Stimulated activated naive B cell treated with anti-CD40 and anti-IgM and Interleukin-4, amounts not matched to agents 10 μg/mL and 1 μg/mL and 100 μg/mL, for 72 hours (primary cell): ENCODE results near the gene IFNA1.
A peak's percentile ranks its signal among the peaks of the same experiment; 100 is the strongest.

ENCODE experiments used
- ATAC-seq, 2 donors: fragments of 150-1000 bp; cut with Tn5 transposase; replicated peaks; 2 replicates each; pipeline ENCODE4 v1.10.0; 2021; ENCODE audit warnings: moderate library complexity in 1 of 2
- DNase-seq: peaks from one replicate; pipeline ENCODE4 v3.0.0; 2021
- H3K27ac Mint-ChIP-seq: one replicate; pipeline ENCODE4 v1.8.0; 2022; ENCODE audit warnings: mild to moderate bottlenecking, mixed read lengths
- H3K27me3 Mint-ChIP-seq, 2 donors: one replicate each; pipeline ENCODE4 v1.8.0; 2022; ENCODE audit warnings: mixed read lengths in 2 of 2
- H3K36me3 Mint-ChIP-seq, 2 donors: one replicate each; pipeline ENCODE4 v1.8.0; 2022; ENCODE audit warnings: mixed read lengths in 2 of 2, mild to moderate bottlenecking in 1 of 2
- H3K4me1 Mint-ChIP-seq, 2 donors: one replicate each; pipeline ENCODE4 v1.8.0; 2022; ENCODE audit warnings: mixed read lengths in 2 of 2, mild to moderate bottlenecking in 1 of 2
- H3K4me3 Mint-ChIP-seq, 2 donors: one replicate each; pipeline ENCODE4 v1.8.0; 2022; ENCODE audit warnings: mild to moderate bottlenecking in 2 of 2, mixed read lengths in 2 of 2, moderate library complexity in 1 of 2
- H3K9me3 Mint-ChIP-seq, 2 donors: one replicate each; pipeline ENCODE4 v1.8.0; 2022; ENCODE audit warnings: mixed read lengths in 2 of 2, mild to moderate bottlenecking in 1 of 2

Gene IFNA1

GRCh38 chr9:21440139-21440538, at the start of gene IFNA1:
Gene IFNA1 (plus strand): TSS chr9:21440439. CDS start chr9:21440508, 69 bp downstream.
- DNase-seq = no peak

GRCh38 chr9:21392270-21392669, 48.0 kb upstream of the IFNA1 start:
- Mint-ChIP-seq H3K4me1 (peaks cover 6 to 14% of the 10 kb centered on the region in 2 donors), H3K27ac (no peak overlapping the region), H3K36me3 (no peaks in the 10 kb centered on the region), H3K4me3 (no peak overlapping the region), H3K9me3 (no peaks in the 10 kb centered on the region), H3K27me3 (peaks cover 62 to 81% of the 10 kb centered on the region in 2 donors)
- ATAC-seq (peak; percentile 88 to 97), DNase-seq (no peak)

More at GRCh38 chr9:21440139-21440538, at the start of gene IFNA1:
- ATAC-seq = no peak
- Mint-ChIP-seq H3K4me1 (peaks cover 0 to 7% of the 10 kb centered on the region in 2 donors), H3K9me3 (no peaks in the 10 kb centered on the region), H3K27ac (no peak within 1 kb of the TSS), H3K36me3 (no peaks in the 10 kb centered on the region), H3K27me3 (peaks cover 26 to 33% of the 10 kb centered on the region in 2 donors), H3K4me3 (no peak within 1 kb of the TSS)

GRCh38 chr9:21395778-21396717, 44.2 kb upstream of the IFNA1 start:
- Mint-ChIP-seq H3K4me1 (peaks cover 9 to 20% of the 10 kb centered on the region in 2 donors), H3K36me3 (no peaks in the 10 kb centered on the region), H3K9me3 (no peaks in the 10 kb centered on the region), H3K27me3 (peaks cover 56 to 81% of the 10 kb centered on the region in 2 donors), H3K4me3 (peak overlapping the region; percentile 53 to 74), H3K27ac (peak overlapping the region; percentile 33)
- ATAC-seq = peak; percentile 73 to 75
- no peak for DNase-seq

- DNase-seq = no peak
- Mint-ChIP-seq H3K36me3 (no peaks in the 10 kb centered on the region), H3K4me3 (no peak overlapping the region), H3K4me1 (peaks cover 14 to 23% of the 10 kb centered on the region in 2 donors), H3K27me3 (peaks cover 55 to 76% of the 10 kb centered on the region in 2 donors), H3K9me3 (no peaks in the 10 kb centered on the region), H3K27ac (no peak overlapping the region)
- ATAC-seq = no peak
Measured at GRCh38 chr9:21398955-21399489, 41.2 kb upstream of the IFNA1 start.

GRCh38 chr9:21399956-21400355, 40.3 kb upstream of the IFNA1 start:
- Mint-ChIP-seq H3K36me3 (no peaks in the 10 kb centered on the region), H3K4me1 (peaks cover 14 to 23% of the 10 kb centered on the region in 2 donors), H3K27ac (no peak overlapping the region), H3K4me3 (no peak overlapping the region), H3K9me3 (no peaks in the 10 kb centered on the region), H3K27me3 (peaks cover 57 to 79% of the 10 kb centered on the region in 2 donors)
- ATAC-seq (no peak), DNase-seq (no peak)

GRCh38 chr9:21402386-21403251, 37.6 kb upstream of the IFNA1 start:
- H3K9me3 Mint-ChIP-seq = no peaks in the 10 kb centered on the region
- peaks cover 50 to 77% of the 10 kb centered on the region in 2 donors for H3K27me3 Mint-ChIP-seq
- DNase-seq (no peak), ATAC-seq (no peak)
- peak overlapping the region; percentile 52 to 69 for H3K4me3 Mint-ChIP-seq
- peaks cover 8 to 13% of the 10 kb centered on the region in 2 donors for H3K4me1 Mint-ChIP-seq
- no peaks in the 10 kb centered on the region for H3K36me3 Mint-ChIP-seq
- H3K27ac Mint-ChIP-seq = no peak overlapping the region

- Mint-ChIP-seq H3K4me1 (peaks cover 8 to 13% of the 10 kb centered on the region in 2 donors), H3K4me3 (no peak overlapping the region), H3K27ac (no peak overlapping the region), H3K36me3 (no peaks in the 10 kb centered on the region), H3K27me3 (peaks cover 41 to 66% of the 10 kb centered on the region in 2 donors), H3K9me3 (no peaks in the 10 kb centered on the region)
- DNase-seq (no peak), ATAC-seq (no peak)
Measured at GRCh38 chr9:21404146-21404545, 36.1 kb upstream of the IFNA1 start.

- Mint-ChIP-seq H3K4me1 (peaks cover 17 to 20% of the 10 kb centered on the region in 2 donors), H3K9me3 (no peaks in the 10 kb centered on the region), H3K36me3 (no peaks in the 10 kb centered on the region), H3K4me3 (no peak within 1 kb of the TSS), H3K27ac (no peak within 1 kb of the TSS), H3K27me3 (peaks cover 29 to 56% of the 10 kb centered on the region in 2 donors)
- DNase-seq (no peak), ATAC-seq (no peak)
Measured at GRCh38 chr9:21408817-21409216, 31.4 kb upstream of the IFNA1 start, which contains the start of gene IFNA8. Gene IFNA8 (plus strand): TSS chr9:21409117. CDS start chr9:21409177, 60 bp downstream.

- no peaks in the 10 kb centered on the region for H3K36me3 Mint-ChIP-seq
- no peak overlapping the region for H3K27ac Mint-ChIP-seq
- H3K9me3 Mint-ChIP-seq = no peaks in the 10 kb centered on the region
- H3K4me3 Mint-ChIP-seq = no peak overlapping the region
- peaks cover 35 to 63% of the 10 kb centered on the region in 2 donors for H3K27me3 Mint-ChIP-seq
- H3K4me1 Mint-ChIP-seq = peaks cover 17 to 26% of the 10 kb centered on the region in 2 donors
- ATAC-seq (peak; percentile 84 to 92), DNase-seq (no peak)
Measured at GRCh38 chr9:21412107-21412506, 28.1 kb upstream of the IFNA1 start.

- H3K9me3 Mint-ChIP-seq = no peaks in the 10 kb centered on the region
- H3K4me3 Mint-ChIP-seq = no peak overlapping the region
- DNase-seq (no peak), ATAC-seq (no peak)
- H3K4me1 Mint-ChIP-seq = peaks cover 17 to 26% of the 10 kb centered on the region in 2 donors
- H3K27me3 Mint-ChIP-seq = peaks cover 35 to 66% of the 10 kb centered on the region in 2 donors
- no peaks in the 10 kb centered on the region for H3K36me3 Mint-ChIP-seq
- no peak overlapping the region for H3K27ac Mint-ChIP-seq
Measured at GRCh38 chr9:21413151-21413550, 27.1 kb upstream of the IFNA1 start.

GRCh38 chr9:21413624-21414023, 26.6 kb upstream of the IFNA1 start:
- H3K4me3 Mint-ChIP-seq = no peak overlapping the region
- H3K9me3 Mint-ChIP-seq = no peaks in the 10 kb centered on the region
- peaks cover 17 to 26% of the 10 kb centered on the region in 2 donors for H3K4me1 Mint-ChIP-seq
- peak; percentile 46 to 52 for ATAC-seq
- peaks cover 35 to 66% of the 10 kb centered on the region in 2 donors for H3K27me3 Mint-ChIP-seq
- H3K27ac Mint-ChIP-seq = no peak overlapping the region
- H3K36me3 Mint-ChIP-seq = no peaks in the 10 kb centered on the region
- no peak for DNase-seq

- Mint-ChIP-seq H3K4me3 (no peak overlapping the region), H3K9me3 (no peaks in the 10 kb centered on the region), H3K27ac (no peak overlapping the region), H3K4me1 (peaks cover 17 to 26% of the 10 kb centered on the region in 2 donors), H3K36me3 (no peaks in the 10 kb centered on the region), H3K27me3 (peaks cover 33 to 59% of the 10 kb centered on the region in 2 donors)
- ATAC-seq (no peak), DNase-seq (no peak)
Measured at GRCh38 chr9:21414220-21414940, 25.9 kb upstream of the IFNA1 start.

- DNase-seq (no peak), ATAC-seq (no peak)
- peaks cover 17 to 30% of the 10 kb centered on the region in 2 donors for H3K4me1 Mint-ChIP-seq
- H3K36me3 Mint-ChIP-seq = no peaks in the 10 kb centered on the region
- no peak overlapping the region for H3K4me3 Mint-ChIP-seq
- no peak overlapping the region for H3K27ac Mint-ChIP-seq
- H3K27me3 Mint-ChIP-seq = peaks cover 30 to 56% of the 10 kb centered on the region in 2 donors
- no peaks in the 10 kb centered on the region for H3K9me3 Mint-ChIP-seq
Measured at GRCh38 chr9:21415493-21416267, 24.6 kb upstream of the IFNA1 start.
